Gastrocnemius medialis (tissue), 4 donors: ENCODE results near the gene EDC3. TPM values are rescaled to one million over a fixed set of nuclear protein-coding genes. Genes with fewer than 3 reads are reported as not detected.

Source experiments
- ATAC-seq, 2 donors: fragments of 150-250 bp; one replicate each; pipeline ENCODE4 v1.9.1; 2016
- DNase-seq, 2 donors: peaks; one replicate each; pipeline ENCODE4 v3.0.0-alpha.2; 2019
- H3K27ac ChIP-seq, 4 donors: fragments of 200-600 bp; sonication (generic); 1 replicate in 1 of 4; 2 replicates in 3 of 4; pipeline ENCODE4 v1.5.1; 2016 to 2018; ENCODE audit warnings: mild to moderate bottlenecking in 2 of 4, moderate library complexity in 1 of 4
- H3K27me3 ChIP-seq, 3 donors: fragments of 200-600 bp; sonication (generic) in 2 of 3; 1 replicate in 1 of 3; 2 replicates in 2 of 3; pipeline versions ENCODE4 v1.5.1 to v1.6.0; 2016 to 2019; ENCODE audit warnings: mild to moderate bottlenecking in 1 of 3, moderate library complexity in 1 of 3
- H3K36me3 ChIP-seq, 2 donors: fragments of 200-600 bp; sonication (generic) in 1 of 2; one replicate each; pipeline ENCODE4 v1.5.1; 2017 to 2018
- H3K4me1 ChIP-seq, 2 donors: fragments of 200-600 bp; sonication (generic) in 1 of 2; one replicate each; pipeline ENCODE4 v1.5.1; 2016 to 2017; ENCODE audit warnings: mild to moderate bottlenecking in 2 of 2
- H3K4me3 ChIP-seq, 4 donors: fragments of 200-600 bp; sonication (generic) in 3 of 4; 1 replicate in 1 of 4; 2 replicates in 3 of 4; pipeline ENCODE4 v1.5.1; 2016 to 2019; ENCODE audit warnings: mild to moderate bottlenecking in 2 of 4
- H3K9me3 ChIP-seq, 3 donors: fragments of 200-600 bp; sonication (generic) in 2 of 3; 1 replicate in 1 of 3; 2 replicates in 2 of 3; pipeline ENCODE4 v1.5.1; 2016 to 2019
- CTCF ChIP-seq, 5 experiments: fragments of 450-650 bp in 3 of 5; fragments of 200-600 bp in 2 of 5; sonication (generic) in 2 of 5; IDR thresholded peaks in 4 of 5; conservative IDR thresholded peaks in 1 of 5; 1 replicate in 4 of 5; 2 replicates in 1 of 5; pipeline ENCODE4 v1.5.1; 2016 to 2019; ENCODE audit warnings: antibody characterized with exemption in 5 of 5, mild to moderate bottlenecking in 3 of 5, moderate library complexity in 3 of 5
- POLR2A ChIP-seq, 2 donors: fragments of 450-650 bp; IDR thresholded peaks; one replicate each; pipeline ENCODE4 v1.6.1; 2017; ENCODE audit warnings: antibody characterized with exemption in 2 of 2, mild to moderate bottlenecking in 2 of 2, moderate library complexity in 2 of 2
- in situ Hi-C, 4 donors: fragments of 200-750 bp; cut with MboI; loops; one replicate each; pipeline versions ENCODE4 v1.15.0 to v1.8.0; 2017; ENCODE audit warnings: low sequenced_read_pairs in 4 of 4
- intact Hi-C: fragments of 100-400 bp; cut with DNase I; formaldehyde crosslinking; loops from one replicate; pipeline ENCODE4 v1.15.1; 2023; ENCODE audit warnings: low total_unique reads
- total RNA-seq, 4 donors: library from RNA; depleted of rRNA; stranded (reverse); fragments of >200 nt; gene quantifications; one replicate each; pipeline versions ENCODE4 v1.1.0 to v1.2.3, GENCODE V29; 2016

Gene EDC3
- total RNA-seq, 4 donors from 2014 or later: 7.9 to 19.4 (median 11.6) TPM

GRCh38 chr15:74611341-74611740 is 84.5 kb downstream of the EDC3 start:
- in situ Hi-C loops (loop anchor here in 3 of 4 donors (5.0 to 25.0 kb wide), 3 partner anchors 67 to 149 kb away; partner anchors contain the start of genes ARID3B (in 2 of the 3) and UBL7 (in 1 of the 3)), intact Hi-C loops (loop anchor here (10.0 kb wide), 2 partner anchors 357 to 927 kb away; partner anchors contain the start of gene CD276)
- Histone ChIP-seq H3K4me1 (peaks cover 0 to under 1% of the 10 kb centered on the region in 2 donors), H3K4me3 (no peak overlapping the region), H3K27me3 (no peaks in the 10 kb centered on the region), H3K36me3 (no peaks in the 10 kb centered on the region), H3K27ac (no peak overlapping the region), H3K9me3 (no peaks in the 10 kb centered on the region)
- ATAC-seq (no peak), DNase-seq (no peak)
- TF ChIP-seq POLR2A (IDR thresholded peaks at IDR 0.05) (no peak), CTCF (IDR thresholded peaks at IDR 0.05 in 4 of 5, conservative IDR thresholded peaks at IDR 0.05 in 1 of 5) (no peak)

- no peak overlapping the region for H3K27ac ChIP-seq
- DNase-seq: no peak
- no peak for ATAC-seq
- in situ Hi-C loops (loop anchor here in 3 of 4 donors (5.0 to 25.0 kb wide), 3 partner anchors 66 to 148 kb away; partner anchors contain the start of genes ARID3B (in 2 of the 3) and UBL7 (in 1 of the 3)), intact Hi-C loops (loop anchor here (10.0 kb wide), 2 partner anchors 356 to 926 kb away; partner anchors contain the start of gene CD276)
- H3K9me3 ChIP-seq: no peaks in the 10 kb centered on the region
- H3K27me3 ChIP-seq: no peaks in the 10 kb centered on the region
- no peaks in the 10 kb centered on the region for H3K36me3 ChIP-seq
- no peaks in the 10 kb centered on the region for H3K4me1 ChIP-seq
- no peak for TF ChIP-seq CTCF (IDR thresholded peaks at IDR 0.05 in 4 of 5, conservative IDR thresholded peaks at IDR 0.05 in 1 of 5)
- no peak for TF ChIP-seq POLR2A (IDR thresholded peaks at IDR 0.05)
- H3K4me3 ChIP-seq: no peak overlapping the region
Measured at GRCh38 chr15:74610302-74610951, 85.4 kb downstream of the EDC3 start.

GRCh38 chr15:74609938-74610301 is 85.9 kb downstream of the EDC3 start:
- no peak overlapping the region for H3K27ac ChIP-seq
- intact Hi-C loops: loop anchor here (10.0 kb wide), 2 partner anchors 355 to 925 kb away; partner anchors contain the start of gene CD276
- H3K9me3 ChIP-seq: no peaks in the 10 kb centered on the region
- in situ Hi-C loops: loop anchor here in 3 of 4 donors (5.0 to 25.0 kb wide), 3 partner anchors 65 to 148 kb away; partner anchors contain the start of genes ARID3B (in 2 of the 3) and UBL7 (in 1 of the 3)
- H3K4me3 ChIP-seq: no peak overlapping the region
- H3K4me1 ChIP-seq: no peaks in the 10 kb centered on the region
- DNase-seq: no peak
- no peak for ATAC-seq
- no peaks in the 10 kb centered on the region for H3K36me3 ChIP-seq
- no peak for TF ChIP-seq POLR2A (IDR thresholded peaks at IDR 0.05)
- no peak for TF ChIP-seq CTCF (IDR thresholded peaks at IDR 0.05 in 4 of 5, conservative IDR thresholded peaks at IDR 0.05 in 1 of 5)
- no peaks in the 10 kb centered on the region for H3K27me3 ChIP-seq

- intact Hi-C loops: no loop called here
- DNase-seq (no peak), ATAC-seq (no peak)
- in situ Hi-C loops: loop anchor here in 1 of 4 donors (25.0 kb wide), 1 partner anchor 146 kb away; the partner anchor contains the start of gene UBL7
- H3K27ac ChIP-seq: no peak overlapping the region
- H3K36me3 ChIP-seq: no peaks in the 10 kb centered on the region
- H3K4me1 ChIP-seq: no peaks in the 10 kb centered on the region
- no peaks in the 10 kb centered on the region for H3K27me3 ChIP-seq
- no peaks in the 10 kb centered on the region for H3K9me3 ChIP-seq
- TF ChIP-seq POLR2A (IDR thresholded peaks at IDR 0.05) (no peak), CTCF (IDR thresholded peaks at IDR 0.05 in 4 of 5, conservative IDR thresholded peaks at IDR 0.05 in 1 of 5) (no peak)
- H3K4me3 ChIP-seq: no peak overlapping the region
Measured at GRCh38 chr15:74608786-74609185, 87.0 kb downstream of the EDC3 start.
